GM21367 (cell line): ENCODE measurements around the gene S100A4.

Source experiments
- ATAC-seq: cut with Tn5 transposase; IDR thresholded peaks from one replicate; pipeline ENCODE4 v1.9.1; 2021; ENCODE audit not compliant: unreplicated experiment

S100A4 gene

GRCh38 chr1:153513023-153513422 lies 32.6 kb downstream of the S100A4 start:
- ATAC-seq: no peak

- no peak for ATAC-seq
Observed at GRCh38 chr1:153510984-153511410, 34.6 kb downstream of the S100A4 start.

GRCh38 chr1:153509729-153510354 lies 35.8 kb downstream of the S100A4 start:
- no peak for ATAC-seq

GRCh38 chr1:153509036-153509435 lies 36.6 kb downstream of the S100A4 start:
- no peak for ATAC-seq

GRCh38 chr1:153507926-153508583 lies 37.6 kb downstream of the S100A4 start:
- ATAC-seq: no peak

GRCh38 chr1:153506831-153507413 lies 38.7 kb downstream of the S100A4 start:
- no peak for ATAC-seq

- ATAC-seq: no peak
Observed at GRCh38 chr1:153506386-153506785, 39.2 kb downstream of the S100A4 start.

GRCh38 chr1:153505576-153505975 lies 40.0 kb downstream of the S100A4 start:
- no peak for ATAC-seq

- ATAC-seq: no peak
Observed at GRCh38 chr1:153503766-153504165, 41.8 kb downstream of the S100A4 start.

GRCh38 chr1:153498746-153499145 lies 46.9 kb downstream of the S100A4 start:
- no peak for ATAC-seq

- no peak for ATAC-seq
Observed at GRCh38 chr1:153495536-153495935, 50.1 kb downstream of the S100A4 start.

- no peak for ATAC-seq
Observed at GRCh38 chr1:153494976-153495535, 50.5 kb downstream of the S100A4 start.
